Activated T-cell treated with anti-CD3 and anti-CD28 coated beads for 48 hours (primary cell): Measurements from ENCODE around the gene KIAA1217.
"Not testable (repeated sequence)": the region's sequence is repeated elsewhere in the genome, so short reads cannot be mapped to it uniquely, and the experiment has no call there.

Experiments
- DNase-seq: peaks from one replicate; pipeline ENCODE4 v3.0.0-alpha.2; 2020; ENCODE audit warnings: low read depth

Gene KIAA1217

DNA sequence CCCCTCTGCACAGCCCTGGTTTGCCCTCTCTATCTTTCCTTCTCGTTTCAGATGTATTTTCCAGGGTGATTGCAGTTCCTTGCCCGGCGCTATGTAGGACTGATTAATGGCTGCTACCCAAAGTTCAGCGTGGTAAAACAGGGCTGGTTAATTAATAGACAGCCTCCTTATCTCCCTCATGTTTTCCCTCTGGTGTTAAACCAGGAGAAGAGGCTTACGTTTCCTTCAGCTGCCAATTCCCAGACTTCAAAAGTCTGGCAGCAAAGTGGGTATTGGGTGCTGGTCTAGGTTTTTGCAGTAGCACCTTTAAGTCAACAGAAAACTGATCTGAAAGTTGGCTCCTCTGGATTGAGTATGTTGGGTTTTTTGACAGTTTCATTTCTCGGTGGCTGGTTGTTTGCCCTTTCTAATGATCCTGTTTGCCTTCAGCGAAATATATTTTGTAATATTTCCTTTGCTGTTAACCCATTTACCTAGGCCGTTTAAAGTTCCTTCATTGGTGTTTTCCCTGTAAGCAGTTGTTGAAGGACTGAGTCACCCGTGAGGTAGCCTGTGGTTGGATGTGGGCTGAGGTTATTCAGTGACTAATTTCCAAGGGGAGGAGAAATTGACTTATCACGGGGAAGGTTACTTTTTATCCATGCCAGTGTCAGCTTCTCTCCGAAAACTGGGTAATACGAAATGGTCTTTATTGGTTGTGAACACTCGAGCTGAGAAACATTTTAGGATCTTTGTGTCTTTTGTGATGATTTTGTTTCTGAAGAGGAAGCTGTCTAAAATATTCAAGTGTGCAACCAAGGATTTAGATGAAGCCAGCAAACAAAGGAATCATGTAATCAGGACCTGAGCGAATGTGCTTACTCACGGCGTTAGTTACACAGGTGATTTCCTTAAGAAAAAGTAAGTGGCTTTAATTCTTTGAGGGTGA is 257.2 kb downstream of the KIAA1217 start:
- DNase-seq: peak; percentile 39

DNA sequence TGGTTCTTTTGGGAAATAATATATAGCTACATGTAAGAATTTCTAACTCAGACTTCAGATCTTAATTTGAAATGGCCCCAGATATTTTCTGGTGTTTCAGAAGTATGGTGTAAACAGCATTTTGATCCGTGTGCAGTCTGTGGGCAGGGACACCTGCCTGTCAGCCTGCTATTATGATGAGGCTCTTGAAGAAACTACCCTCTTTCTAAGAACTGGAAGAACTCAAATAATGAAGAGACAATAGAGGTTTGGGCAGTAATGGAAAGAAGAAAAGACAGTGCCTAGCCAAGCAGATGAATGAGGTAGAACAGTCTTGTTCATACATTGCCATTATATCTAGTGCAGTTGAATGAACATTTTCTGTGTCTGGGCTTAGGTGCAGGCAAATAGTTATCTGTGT is 258.2 kb downstream of the KIAA1217 start:
- no peak for DNase-seq

DNA sequence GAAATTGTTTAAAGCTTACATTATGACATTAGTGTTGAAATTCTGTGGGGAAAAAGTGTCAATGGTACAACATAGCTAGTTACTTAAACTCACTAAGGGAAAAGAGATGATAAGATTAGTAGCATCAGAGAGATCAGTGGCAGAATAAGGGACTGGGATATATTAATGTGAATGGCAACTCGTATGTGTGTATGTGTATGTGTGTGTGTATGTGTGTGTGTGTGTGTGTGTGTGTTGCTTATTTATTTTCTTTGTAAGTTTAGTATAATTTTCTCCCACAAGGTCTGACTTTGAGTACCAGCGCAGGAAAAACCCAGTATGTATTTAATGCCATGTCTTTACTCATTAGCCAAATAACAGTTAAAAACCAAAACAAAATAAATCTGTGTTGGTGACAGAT is 258.7 kb downstream of the KIAA1217 start:
- no peak for DNase-seq

DNA sequence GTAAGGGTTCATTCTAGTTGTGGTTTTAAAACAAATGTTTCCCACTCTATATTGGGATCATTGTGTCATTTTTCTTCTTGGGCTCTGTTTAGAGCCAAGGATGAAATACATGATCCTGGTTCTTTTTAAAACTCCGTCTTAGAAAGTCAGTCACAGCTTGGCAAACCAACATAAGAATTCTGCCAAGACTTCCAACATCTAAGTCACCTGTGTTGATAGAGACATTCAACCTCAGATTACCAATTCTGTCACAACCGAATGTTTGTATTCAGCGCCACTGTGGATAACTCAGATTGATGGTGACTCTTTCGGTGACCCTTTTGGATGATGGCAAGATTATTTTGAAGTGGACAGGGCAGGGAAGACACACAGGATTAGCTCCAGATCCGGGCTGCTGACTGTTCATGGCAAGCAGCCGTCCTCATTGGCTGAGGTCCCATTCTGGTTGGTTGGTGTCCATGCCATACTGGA is 259.4 kb downstream of the KIAA1217 start:
- DNase-seq: no peak

DNA sequence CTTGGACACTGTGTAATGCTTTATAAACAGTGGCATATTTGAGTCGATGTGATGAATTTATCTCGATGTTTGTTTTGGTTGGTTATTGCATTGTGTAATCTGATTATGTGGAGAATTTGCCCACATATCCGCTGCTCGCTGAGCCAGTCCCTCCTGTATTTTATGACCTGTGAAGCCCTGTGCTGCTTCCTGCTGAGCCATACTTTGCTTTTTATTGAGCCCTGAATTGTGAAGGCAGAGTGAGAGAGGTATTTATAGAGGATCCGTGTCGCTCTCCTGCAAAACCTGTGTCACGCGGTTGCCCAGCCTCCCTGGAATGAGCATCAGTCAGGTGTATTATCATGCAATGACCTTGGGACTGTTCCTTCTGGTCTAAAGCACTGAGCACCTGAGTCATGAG is 261.1 kb downstream of the KIAA1217 start:
- no peak for DNase-seq

DNA sequence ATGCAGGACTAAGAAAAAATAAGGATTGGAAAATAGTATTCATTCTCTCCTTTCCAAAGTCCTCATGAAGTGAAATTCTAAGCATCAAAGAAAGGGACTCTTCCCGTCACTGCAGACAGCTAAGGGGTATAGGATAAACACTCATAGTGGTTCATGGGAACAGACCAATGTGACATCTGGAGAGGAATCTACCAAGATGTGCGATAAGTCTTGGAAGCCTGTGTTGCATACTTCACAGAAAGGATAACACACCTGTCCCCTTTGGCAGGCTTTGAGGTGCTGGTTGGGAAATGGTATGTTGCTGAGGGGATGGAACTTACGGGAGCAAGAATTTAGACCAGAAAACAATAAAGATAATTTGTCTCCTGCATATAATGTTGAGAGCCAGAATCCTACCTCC is 266.7 kb downstream of the KIAA1217 start:
- no peak for DNase-seq

DNA sequence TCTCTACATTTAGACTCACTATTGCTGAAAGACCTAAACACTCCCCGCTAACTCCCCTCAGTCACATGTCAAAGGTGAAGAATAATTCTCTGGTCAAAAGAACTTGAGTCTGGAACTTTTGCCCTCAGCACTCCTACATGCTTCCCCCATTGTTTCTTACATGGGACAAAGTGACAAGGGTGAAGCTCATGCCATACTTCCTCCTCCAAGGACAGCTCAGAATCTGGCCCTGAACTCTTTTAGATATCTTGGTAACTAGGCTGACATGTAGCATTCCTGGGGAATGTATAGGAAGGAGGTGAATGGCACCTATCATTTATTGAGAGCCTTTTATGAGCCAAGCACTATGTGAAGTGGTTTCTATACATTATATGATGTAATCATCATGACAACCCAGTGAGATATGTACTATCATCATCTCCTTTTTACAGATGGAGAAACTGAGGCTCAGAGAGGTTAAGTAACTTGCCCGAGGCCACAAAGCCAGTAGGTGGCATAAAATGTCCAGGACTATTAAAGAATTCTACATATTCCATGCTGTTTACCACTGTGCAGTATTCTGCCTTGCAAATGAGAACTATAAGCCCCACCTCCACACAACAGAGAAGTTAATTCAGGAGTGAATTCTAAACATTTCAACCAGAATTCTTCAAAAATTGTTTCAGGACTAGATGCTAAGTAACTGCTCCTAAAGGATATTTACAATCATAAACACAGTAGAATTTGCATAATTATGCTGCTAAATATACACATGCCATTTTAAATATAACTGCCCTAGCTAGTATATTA is 268.2 kb downstream of the KIAA1217 start:
- no peak for DNase-seq

DNA sequence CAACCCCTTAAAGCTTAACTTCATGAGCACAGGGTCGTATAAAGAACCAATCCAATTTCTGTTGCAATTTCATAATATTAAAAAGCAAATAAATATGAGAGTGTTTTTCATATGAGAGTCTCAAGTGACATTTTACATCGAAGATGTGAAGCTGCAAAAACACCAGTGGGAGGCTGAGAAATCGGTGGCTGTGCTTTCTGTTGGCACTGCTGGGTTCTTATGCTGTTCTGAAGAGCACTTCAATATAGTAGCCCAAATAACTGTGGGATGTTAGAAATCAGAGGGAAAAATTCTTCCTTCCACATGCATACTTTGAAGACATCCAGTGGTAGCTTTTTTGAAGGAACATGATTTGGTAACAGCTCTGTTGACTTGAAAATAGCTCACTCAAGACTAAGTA is 269.0 kb downstream of the KIAA1217 start:
- no peak for DNase-seq

DNA sequence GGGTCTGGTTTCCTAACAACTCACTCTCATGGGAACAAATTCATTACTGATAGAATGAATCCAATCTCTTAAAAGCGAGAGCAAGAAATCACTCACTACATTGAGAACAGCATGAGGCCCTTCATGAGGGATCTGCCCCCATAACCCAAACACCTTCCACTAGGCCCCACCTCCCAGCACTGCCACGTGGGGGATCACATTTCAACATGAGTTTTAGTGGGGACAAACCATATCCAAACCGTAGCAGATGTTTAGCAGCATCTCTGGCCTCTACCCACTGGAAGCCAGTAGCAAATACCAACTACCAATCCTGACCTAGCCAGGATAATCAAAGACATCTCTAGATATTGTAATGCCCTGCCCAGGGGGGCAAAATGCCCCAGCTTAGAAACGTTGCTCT is 270.9 kb downstream of the KIAA1217 start:
- DNase-seq: no peak

DNA sequence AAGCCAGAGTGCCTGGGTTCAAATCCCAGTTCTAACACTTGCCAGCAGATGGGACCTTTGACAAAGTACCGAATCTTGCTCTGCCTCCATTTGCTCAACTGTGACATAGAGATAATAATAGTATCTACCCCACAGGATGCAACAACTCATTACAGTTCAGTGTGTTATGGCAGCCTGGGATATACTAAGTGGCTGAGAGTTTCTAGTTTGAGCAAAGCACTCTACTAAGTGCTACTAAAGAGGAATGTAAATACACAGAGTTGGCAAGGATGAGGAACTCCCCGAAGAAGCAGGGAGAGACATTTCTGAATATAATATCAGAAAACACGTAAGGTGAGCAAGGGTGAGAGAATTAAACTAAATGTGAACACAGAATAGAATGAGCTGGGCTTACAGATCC is 271.5 kb downstream of the KIAA1217 start:
- DNase-seq: no peak

DNA sequence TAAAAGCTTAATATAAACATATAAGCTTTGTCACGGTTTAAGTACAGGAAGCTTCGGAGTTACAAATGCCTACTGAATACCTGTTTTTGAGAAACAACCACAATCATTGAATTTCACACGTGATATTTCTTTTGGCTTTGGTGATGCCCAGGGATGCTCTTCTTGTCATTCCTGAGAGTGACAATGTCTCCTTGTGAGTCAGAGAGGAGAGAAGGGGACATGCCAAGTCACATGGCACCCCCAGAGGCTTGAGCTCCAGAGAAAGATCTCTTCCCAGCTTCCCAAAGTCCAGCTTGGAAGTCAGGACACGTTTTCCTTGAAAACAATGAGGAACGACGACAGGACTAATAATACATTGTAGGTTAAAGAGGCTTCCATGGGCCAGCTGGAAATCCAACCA is 272.3 kb downstream of the KIAA1217 start:
- DNase-seq: no peak

DNA sequence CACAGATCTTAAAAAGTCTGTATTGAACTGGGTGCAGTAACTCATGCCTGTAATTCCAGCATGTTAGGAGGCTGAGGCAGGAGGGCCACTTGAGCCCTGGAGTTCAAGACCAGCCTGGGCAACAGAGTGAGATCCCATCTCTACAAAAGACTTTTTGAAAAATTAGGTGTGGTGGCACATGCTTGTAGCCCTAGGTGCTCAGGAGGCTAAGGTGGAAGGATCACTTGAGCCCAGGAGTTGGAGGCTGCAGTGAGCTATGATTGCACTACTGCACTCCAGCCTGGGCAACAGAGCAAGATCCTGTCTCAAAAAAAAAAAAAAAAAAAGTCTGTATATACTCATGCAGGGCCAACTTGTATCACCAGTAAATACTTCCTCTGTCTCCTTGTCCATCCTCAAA is 273.8 kb downstream of the KIAA1217 start:
- not testable (repeated sequence) for DNase-seq

DNA sequence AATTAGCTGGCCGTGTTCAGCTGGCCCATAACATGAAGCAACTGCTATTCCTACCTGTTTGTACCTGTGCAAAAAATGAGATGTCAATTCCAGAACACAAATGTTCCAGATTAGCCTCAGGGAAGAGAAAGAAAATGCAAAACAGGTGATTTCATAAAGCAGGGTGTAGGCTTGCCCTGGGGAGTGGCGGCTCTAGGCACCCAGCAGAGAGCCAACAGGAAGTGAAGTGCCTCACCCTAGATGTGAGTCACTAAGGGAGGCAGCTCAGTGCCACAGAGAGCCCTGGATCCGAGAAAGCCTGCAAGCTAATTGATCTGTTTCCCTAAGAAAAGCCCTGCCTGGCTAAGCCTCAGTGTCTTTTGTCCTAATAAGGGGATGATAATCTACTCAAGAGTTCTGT is 274.8 kb downstream of the KIAA1217 start:
- no peak for DNase-seq

DNA sequence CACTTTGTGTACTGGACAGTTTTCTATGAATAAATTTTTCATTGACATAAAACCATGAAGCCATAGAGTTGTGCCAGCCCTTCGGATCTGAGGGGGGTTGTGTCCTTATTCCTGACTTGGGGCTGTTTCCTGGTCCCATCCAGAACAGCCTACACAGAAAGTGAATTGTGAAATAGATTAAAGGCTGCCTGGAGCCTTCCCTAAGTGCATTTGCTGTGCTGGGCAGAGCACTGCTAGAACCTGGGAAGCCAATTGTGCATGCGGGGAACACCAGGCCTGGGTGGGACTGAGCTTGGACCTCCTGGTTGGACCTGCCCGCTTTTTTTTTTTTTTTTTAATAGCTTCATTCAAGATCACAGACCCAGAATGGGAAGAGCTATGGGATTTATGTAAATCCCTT is 275.8 kb downstream of the KIAA1217 start:
- no peak for DNase-seq

DNA sequence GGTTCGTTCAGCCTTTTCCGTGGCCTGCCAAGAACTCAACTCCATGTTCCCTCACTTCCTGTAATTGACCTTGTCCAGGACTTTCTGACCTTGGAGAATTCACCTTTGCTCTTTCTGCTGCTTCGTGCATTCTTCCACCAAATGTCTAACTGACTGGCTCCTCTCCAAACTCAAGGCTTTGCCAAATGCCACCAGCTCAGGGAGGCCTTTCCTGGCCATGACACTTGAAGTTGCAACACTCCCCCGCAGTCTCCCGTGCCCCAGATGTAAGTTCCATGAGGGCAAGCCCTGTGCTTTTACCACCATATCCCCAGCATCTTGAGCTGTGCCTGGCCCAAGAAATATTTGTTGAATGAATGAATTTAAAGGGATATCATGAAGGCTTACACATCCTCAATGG is 276.4 kb downstream of the KIAA1217 start:
- no peak for DNase-seq

DNA sequence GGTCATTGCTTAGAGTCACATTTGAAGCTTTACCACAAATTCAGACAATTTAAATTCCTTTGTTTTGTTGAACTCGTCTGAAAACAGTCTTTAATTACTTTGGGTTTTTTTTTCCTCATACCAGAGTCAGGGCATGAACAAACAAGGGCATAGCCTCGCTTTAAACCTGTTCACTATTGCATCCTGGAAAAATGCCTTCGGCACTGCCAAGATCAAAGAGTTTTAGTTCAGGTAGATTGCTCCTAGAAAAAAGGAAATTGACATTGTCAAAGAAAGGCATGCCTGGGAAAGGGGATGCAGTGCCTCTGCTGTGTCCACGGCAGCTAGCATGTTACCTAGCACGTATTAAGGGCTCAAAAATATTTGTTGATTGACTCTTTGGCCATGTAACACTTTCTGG is 279.7 kb downstream of the KIAA1217 start:
- DNase-seq: no peak

DNA sequence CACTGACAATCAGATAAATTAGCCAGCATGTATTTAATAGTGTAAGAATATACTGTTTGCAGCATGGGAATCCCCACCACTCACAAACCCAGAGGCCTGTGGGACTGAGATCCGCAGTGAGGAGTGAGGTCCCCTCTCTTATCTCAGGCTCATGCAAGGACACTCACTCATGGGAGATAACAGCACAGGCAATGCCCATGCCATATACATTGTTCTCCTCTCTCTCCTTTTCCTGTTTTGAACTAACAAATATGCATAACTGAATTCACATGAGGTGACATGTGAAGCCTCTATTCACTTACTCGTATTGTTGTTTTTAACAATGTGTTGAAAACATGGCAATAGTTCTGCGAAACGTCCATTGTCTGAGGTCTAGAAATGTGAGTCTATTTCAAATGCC is 284.2 kb downstream of the KIAA1217 start:
- DNase-seq: no peak

DNA sequence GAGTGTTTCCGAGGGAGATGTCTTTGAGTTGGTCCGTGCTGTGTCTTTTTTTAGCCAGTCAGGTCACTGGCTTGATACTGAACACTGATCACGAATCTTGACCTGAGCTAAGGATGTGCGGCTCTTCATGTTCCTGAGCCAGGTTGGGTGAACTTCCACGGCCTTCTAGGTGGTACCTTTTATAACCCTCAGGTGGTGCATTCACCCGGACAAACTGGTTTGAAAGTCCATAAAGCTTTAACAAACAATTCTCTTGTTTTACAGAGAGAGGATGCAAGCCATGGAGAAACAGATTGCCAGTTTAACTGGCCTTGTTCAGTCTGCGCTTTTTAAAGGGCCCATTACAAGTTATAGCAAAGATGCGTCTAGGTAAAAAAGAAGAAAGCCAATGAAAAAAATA is 285.3 kb downstream of the KIAA1217 start:
- no peak for DNase-seq

DNA sequence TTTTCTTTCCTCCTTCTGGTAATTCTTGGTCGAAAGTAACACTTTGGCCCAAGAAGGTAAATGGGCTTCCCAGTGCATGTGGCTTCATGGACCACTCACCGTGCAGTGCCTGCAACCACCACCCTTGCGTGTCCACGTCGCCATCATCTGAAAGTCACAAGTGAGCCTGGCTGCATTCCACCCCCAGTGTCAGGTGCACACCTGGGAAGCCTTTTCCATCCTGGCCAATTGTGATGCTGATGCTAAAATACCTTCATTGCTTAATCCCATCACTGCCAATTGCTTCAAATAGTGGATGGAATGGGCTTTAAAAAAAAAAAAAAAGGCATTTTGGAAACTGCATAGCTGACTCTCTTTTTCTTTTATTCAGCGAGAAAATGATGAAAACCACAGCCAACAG is 285.8 kb downstream of the KIAA1217 start:
- DNase-seq: no peak

DNA sequence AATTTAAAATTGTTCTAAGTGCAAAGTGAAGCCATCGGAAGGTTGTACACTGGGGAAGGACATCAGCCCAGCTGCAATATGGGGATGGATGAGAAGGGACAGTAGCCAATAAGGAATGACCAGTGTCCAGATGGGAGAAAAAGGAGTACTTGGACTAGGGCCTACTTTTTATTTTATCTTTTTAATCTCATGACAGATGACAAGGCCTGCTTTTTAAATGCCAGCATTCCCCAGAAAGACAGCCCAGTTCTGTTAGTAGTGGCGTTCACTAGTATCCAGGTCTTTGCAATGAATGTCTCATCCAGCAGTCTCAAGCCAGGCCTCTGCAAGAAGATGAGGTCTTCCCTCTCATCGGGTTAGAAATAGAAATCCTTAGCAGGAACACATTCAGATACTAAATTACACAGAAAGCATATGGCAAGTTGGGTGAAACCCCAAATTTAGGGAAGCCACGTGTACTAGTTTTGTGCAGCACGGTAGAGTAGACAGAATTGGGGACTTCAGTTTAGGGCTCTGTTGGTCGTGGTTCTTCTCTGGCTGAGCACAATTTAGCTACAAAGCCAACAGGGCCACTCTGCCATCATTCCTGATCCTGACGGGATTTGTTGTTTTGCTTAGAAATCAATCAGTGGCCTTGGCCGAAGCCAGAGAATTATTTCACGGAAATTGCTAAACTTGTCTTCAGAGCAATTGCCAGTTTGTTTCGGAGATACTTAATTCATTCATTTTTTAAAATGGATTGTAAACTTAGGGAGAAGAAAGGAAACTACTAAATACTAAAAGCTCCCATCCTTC is 286.9 kb downstream of the KIAA1217 start:
- no peak for DNase-seq

DNA sequence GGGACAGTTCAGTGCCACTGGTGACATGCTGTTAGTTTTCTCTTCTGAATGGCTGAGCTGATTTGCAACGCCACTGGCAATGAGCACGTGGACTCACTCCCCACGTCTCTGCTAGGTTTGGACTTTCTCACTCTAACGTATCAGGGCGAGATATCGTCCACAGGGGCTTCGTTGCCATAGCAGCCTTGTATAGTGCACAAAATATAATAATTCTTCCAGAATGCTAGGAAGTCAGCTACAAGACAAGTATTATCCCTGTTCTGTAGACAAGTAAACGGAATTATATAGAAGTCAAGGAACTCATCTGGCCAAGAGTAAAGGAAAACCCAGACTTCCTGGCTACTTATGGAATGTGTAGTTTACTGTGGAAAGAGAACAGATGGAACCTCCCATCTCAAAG is 288.0 kb downstream of the KIAA1217 start:
- DNase-seq: no peak

DNA sequence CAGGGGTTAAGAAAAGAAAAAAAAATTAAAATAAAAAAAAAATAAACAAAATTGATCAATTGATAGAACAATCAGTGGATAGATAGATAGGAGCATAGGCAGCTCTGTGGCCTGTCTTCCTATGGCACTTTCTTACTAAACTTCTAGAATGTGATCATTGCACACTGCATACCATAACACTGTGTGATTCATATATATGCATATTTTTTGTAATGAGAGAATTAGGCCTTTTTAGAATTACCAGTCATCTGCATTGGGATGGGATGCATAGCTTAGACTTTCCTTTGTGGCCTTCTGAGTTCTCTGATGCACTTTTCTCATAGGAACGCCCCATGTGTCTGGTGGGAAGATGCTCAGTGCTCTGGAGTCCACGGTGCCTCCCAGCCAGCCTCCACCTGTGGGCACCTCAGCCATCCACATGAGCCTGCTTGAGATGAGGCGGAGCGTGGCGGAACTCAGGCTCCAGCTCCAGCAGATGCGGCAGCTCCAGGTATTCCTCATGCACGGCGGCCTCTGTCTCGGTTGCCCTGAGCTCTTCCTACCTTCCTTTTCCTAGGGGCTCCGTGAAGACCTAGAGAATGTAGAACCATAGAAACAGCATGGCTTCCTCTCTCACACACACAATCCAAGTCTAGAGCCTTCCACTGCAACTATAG is 292.2 kb downstream of the KIAA1217 start:
- DNase-seq: no peak
